ENCODE data around the gene H2AZ2. TPM values are rescaled to one million over a fixed set of nuclear protein-coding genes. Genes with fewer than 3 reads are reported as not detected.

The H2AZ2 gene
- total RNA-seq, 4 donors from 2014 or later, result 99.6 to 418 (median 115) TPM

- Histone ChIP-seq H3K27me3 (no peaks in the 10 kb centered on the region), H3K27ac (no peak overlapping the region), H3K36me3 (no peaks in the 10 kb centered on the region), H3K4me3 (no peak overlapping the region), H3K9me3 (no peaks in the 10 kb centered on the region), H3K4me1 (peaks cover 0 to 6% (median 3%) of the 10 kb centered on the region in 4 donors)
- no peak for DNase-seq
- in situ Hi-C loops (cut with MboI; ENCODE audit: low pct_ligation_motif_present in 1 of 4, low pct_unique_long_range_greater_than_20kb in 1 of 4, low sequenced_read_pairs in 3 of 4), result loop anchor here in 3 of 4 donors (10.0 to 25.0 kb wide), 3 partner anchors 72 to 285 kb away; no protein-coding TSS in a partner anchor
- 87 to 90% methylated on average over 3 of the region's 3 CpGs for WGBS, 2 donors (ENCODE audit: low coverage in 1 of 2)
- intact Hi-C loops (cut with DNase I; ENCODE audit: low total_unique reads), result no loop called here
- no peak for TF ChIP-seq POLR2AphosphoS5 (IDR thresholded peaks at IDR 0.05)
Measured at GRCh38 chr7:44852590-44852989, 4.7 kb upstream of the H2AZ2 start.

DNA sequence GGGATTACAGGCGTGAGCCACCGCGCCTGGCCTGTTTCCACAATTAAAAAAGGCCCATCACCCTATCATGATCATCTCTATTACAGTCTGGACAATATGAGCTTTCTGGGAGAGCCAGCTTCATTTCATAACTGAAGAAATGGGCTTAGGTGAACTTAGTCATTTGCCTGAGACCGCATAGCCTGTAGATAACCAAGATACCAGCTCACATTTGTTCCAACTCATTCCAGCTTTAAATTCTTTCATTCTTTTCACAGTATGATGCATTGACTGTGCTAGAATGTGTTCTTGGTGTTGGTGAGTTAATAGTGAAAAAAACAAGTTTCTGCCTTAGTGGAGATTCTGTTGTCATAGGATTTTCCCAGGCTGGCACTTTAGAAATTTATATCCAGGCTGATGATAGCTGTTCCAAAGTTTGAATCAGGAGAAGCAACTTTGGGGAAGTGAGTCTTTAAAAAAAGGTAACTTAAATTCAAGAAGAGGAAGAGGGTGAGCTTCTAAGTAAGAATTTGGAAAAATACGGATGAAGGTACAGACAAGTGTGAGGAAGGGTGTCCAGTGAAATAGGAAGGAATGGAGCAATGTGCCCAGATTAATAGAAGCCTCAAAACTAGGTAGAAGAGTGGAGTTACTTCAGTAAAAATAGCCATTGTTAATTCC is 2.1 kb upstream of the H2AZ2 start:
- in situ Hi-C loops (cut with MboI; ENCODE audit: low pct_ligation_motif_present in 1 of 4, low pct_unique_long_range_greater_than_20kb in 1 of 4, low sequenced_read_pairs in 3 of 4), result loop anchor here (10.0 to 25.0 kb wide), 7 partner anchors 55 to 287 kb away; partner anchors contain the start of genes TMED4 (in 3 of the 4) and PPIA (in 1 of the 4)

DNA sequence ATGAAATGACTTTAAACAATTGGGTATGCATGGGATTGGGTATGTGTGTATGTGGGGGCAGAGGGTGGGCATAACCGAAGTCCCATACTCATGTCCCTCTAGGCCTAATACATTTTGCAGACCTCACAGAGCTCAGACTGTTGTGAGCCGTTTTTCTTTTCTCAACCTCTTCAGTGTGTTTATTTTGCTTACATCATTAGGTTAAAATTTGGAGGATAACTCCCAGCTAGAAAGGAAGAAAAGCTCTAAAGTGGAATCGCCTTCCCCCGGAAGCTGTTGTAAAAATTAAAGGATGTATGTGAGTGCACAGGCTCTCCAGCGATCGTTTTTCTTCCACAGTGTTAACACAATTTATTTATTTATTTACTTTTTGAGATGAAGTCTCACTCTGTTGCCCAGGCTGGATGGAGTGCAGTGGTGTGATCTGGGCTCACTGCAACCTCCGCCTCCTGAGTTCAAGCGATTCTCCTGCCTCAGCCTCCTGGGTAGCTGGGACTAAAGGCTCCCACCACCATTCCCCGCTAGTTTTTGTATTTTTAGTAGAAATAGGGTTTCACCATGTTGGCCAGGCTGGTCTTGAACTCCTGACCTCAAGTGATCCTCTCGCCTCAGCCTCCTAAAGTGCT is 1.5 kb upstream of the H2AZ2 start:
- WGBS, 2 donors (ENCODE audit: low coverage in 1 of 2), result 54 to 72% methylated on average over 4 to 10 of the region's 10 CpGs
- no peaks in the 10 kb centered on the region for H3K27me3 ChIP-seq
- H3K4me1 ChIP-seq, result peaks cover 7 to 28% (median 22%) of the 10 kb centered on the region in 4 donors
- H3K9me3 ChIP-seq, result no peaks in the 10 kb centered on the region
- in situ Hi-C loops (cut with MboI; ENCODE audit: low pct_ligation_motif_present in 1 of 4, low pct_unique_long_range_greater_than_20kb in 1 of 4, low sequenced_read_pairs in 3 of 4) (loop anchor here (10.0 to 25.0 kb wide), 4 partner anchors 55 to 265 kb away; partner anchors contain the start of genes TMED4 (in 3 of the 4) and PPIA (in 1 of the 4)), intact Hi-C loops (cut with DNase I; ENCODE audit: low total_unique reads) (loop anchor here (2.0 to 5.0 kb wide), 2 partner anchors 35 to 267 kb away; partner anchors contain the start of genes PURB and TMED4)
- H3K27ac ChIP-seq, result peak overlapping the region in 3 of 4 donors; percentile 95 to 99 (median 97)
- H3K4me3 ChIP-seq, result peak overlapping the region in 1 of 4 donors; percentile 82
- H3K36me3 ChIP-seq, result no peaks in the 10 kb centered on the region
- TF ChIP-seq, protein P1, sequence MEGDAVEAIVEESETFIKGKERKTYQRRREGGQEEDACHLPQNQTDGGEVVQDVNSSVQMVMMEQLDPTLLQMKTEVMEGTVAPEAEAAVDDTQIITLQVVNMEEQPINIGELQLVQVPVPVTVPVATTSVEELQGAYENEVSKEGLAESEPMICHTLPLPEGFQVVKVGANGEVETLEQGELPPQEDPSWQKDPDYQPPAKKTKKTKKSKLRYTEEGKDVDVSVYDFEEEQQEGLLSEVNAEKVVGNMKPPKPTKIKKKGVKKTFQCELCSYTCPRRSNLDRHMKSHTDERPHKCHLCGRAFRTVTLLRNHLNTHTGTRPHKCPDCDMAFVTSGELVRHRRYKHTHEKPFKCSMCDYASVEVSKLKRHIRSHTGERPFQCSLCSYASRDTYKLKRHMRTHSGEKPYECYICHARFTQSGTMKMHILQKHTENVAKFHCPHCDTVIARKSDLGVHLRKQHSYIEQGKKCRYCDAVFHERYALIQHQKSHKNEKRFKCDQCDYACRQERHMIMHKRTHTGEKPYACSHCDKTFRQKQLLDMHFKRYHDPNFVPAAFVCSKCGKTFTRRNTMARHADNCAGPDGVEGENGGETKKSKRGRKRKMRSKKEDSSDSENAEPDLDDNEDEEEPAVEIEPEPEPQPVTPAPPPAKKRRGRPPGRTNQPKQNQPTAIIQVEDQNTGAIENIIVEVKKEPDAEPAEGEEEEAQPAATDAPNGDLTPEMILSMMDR (IDR thresholded peaks at IDR 0.05), result no peak
- TF ChIP-seq POLR2AphosphoS5 (IDR thresholded peaks at IDR 0.05) (no peak), POLR2A (IDR thresholded peaks at IDR 0.05) (no peak), EP300 (IDR thresholded peaks at IDR 0.05; ENCODE audit: low read depth) (no peak)
- no peak for DNase-seq

More for the DNA sequence above, 2.1 kb upstream of the H2AZ2 start:
- Histone ChIP-seq H3K27me3 (no peaks in the 10 kb centered on the region), H3K36me3 (no peaks in the 10 kb centered on the region), H3K4me3 (no peak overlapping the region), H3K27ac (no peak overlapping the region), H3K4me1 (peaks cover 7 to 22% (median 16%) of the 10 kb centered on the region in 4 donors), H3K9me3 (no peaks in the 10 kb centered on the region)
- DNase-seq, result no peak
- TF ChIP-seq, protein P1 (IDR thresholded peaks at IDR 0.05), result no peak
- TF ChIP-seq POLR2AphosphoS5 (IDR thresholded peaks at IDR 0.05) (no peak), POLR2A (IDR thresholded peaks at IDR 0.05) (no peak), EP300 (IDR thresholded peaks at IDR 0.05; ENCODE audit: low read depth) (no peak)
- intact Hi-C loops (cut with DNase I; ENCODE audit: low total_unique reads), result loop anchor here (2.0 to 5.0 kb wide), 2 partner anchors 35 to 268 kb away; partner anchors contain the start of genes PURB and TMED4
- 80 to 93% methylated on average over 2 to 5 of the region's 5 CpGs for WGBS, 2 donors (ENCODE audit: low coverage in 1 of 2)

- H3K4me1 ChIP-seq, result peaks cover 9 to 41% (median 22%) of the 10 kb centered on the region in 4 donors
- peak in 1 of 3 donors; percentile 37 for TF ChIP-seq POLR2AphosphoS5 (IDR thresholded peaks at IDR 0.05)
- TF ChIP-seq, protein P1 (IDR thresholded peaks at IDR 0.05), result peak; percentile 77 to 90 (median 87)
- peak; percentile 59 for TF ChIP-seq POLR2A (IDR thresholded peaks at IDR 0.05)
- no peak for TF ChIP-seq EP300 (IDR thresholded peaks at IDR 0.05; ENCODE audit: low read depth)
- peak overlapping the region; percentile 95 to 98 (median 96) for H3K27ac ChIP-seq
- H3K9me3 ChIP-seq, result no peaks in the 10 kb centered on the region
- in situ Hi-C loops (cut with MboI; ENCODE audit: low pct_ligation_motif_present in 1 of 4, low pct_unique_long_range_greater_than_20kb in 1 of 4, low sequenced_read_pairs in 3 of 4), result loop anchor here (10.0 to 25.0 kb wide), 4 partner anchors 53 to 263 kb away; partner anchors contain the start of genes TMED4 (in 3 of the 4) and PPIA (in 1 of the 4)
- H3K27me3 ChIP-seq, result no peaks in the 10 kb centered on the region
- H3K36me3 ChIP-seq, result no peaks in the 10 kb centered on the region
- intact Hi-C loops (cut with DNase I; ENCODE audit: low total_unique reads), result loop anchor here (5.0 kb wide), 1 partner anchor 265 kb away; the partner anchor contains the start of gene TMED4
- peak overlapping the region; percentile 62 to 86 (median 71) for H3K4me3 ChIP-seq
- DNase-seq, result peak; percentile 91
- WGBS, 2 donors (ENCODE audit: low coverage in 1 of 2), result 0 to 1% methylated on average over 1 to 28 of the region's 36 CpGs
Measured at GRCh38 chr7:44847509-44847919, 373 bp downstream of the H2AZ2 start.
